ENCODE data around the gene PKD2L2. TPM values are rescaled to one million over a fixed set of nuclear protein-coding genes. Genes with fewer than 3 reads are reported as not detected.
"Not testable (repeated sequence)": the region's sequence is repeated elsewhere in the genome, so short reads cannot be mapped to it uniquely, and the experiment has no call there.

Gene PKD2L2
- total RNA-seq, 2 donors from 2014 or later: 0.29 TPM; not detected in 1

- intact Hi-C loops (cut with DNase I): no loop called here
- DNase-seq (ENCODE audit: low spot score): no peak
Observed at GRCh38 chr5:137938751-137939143, 49.5 kb downstream of the PKD2L2 start.

GRCh38 chr5:137939331-137939730, 50.1 kb downstream of the PKD2L2 start:
- intact Hi-C loops (cut with DNase I): no loop called here
- no peak for DNase-seq (ENCODE audit: low spot score)

- DNase-seq (ENCODE audit: low spot score); intact Hi-C loops (cut with DNase I): not testable (repeated sequence)
Observed at GRCh38 chr5:137944280-137944679, 55.0 kb downstream of the PKD2L2 start.

GRCh38 chr5:137945825-137946224, 56.6 kb downstream of the PKD2L2 start:
- intact Hi-C loops (cut with DNase I): no loop called here
- DNase-seq (ENCODE audit: low spot score): no peak

GRCh38 chr5:137954131-137954879, 65.0 kb downstream of the PKD2L2 start:
- no peak for DNase-seq (ENCODE audit: low spot score)

GRCh38 chr5:137957948-137958347, 68.7 kb downstream of the PKD2L2 start:
- intact Hi-C loops (cut with DNase I): no loop called here
- DNase-seq (ENCODE audit: low spot score): no peak

More at GRCh38 chr5:137954131-137954879, 65.0 kb downstream of the PKD2L2 start:
- intact Hi-C loops (cut with DNase I): no loop called here

GRCh38 chr5:137959488-137959887, 70.2 kb downstream of the PKD2L2 start:
- intact Hi-C loops (cut with DNase I): no loop called here
- no peak for DNase-seq (ENCODE audit: low spot score)

- intact Hi-C loops (cut with DNase I): no loop called here
- DNase-seq (ENCODE audit: low spot score): no peak
Observed at GRCh38 chr5:137960141-137960540, 70.9 kb downstream of the PKD2L2 start.

GRCh38 chr5:137960819-137961218, 71.6 kb downstream of the PKD2L2 start:
- intact Hi-C loops (cut with DNase I): no loop called here
- no peak for DNase-seq (ENCODE audit: low spot score)

- intact Hi-C loops (cut with DNase I); DNase-seq (ENCODE audit: low spot score): not testable (repeated sequence)
Observed at GRCh38 chr5:137970384-137970783, 81.1 kb downstream of the PKD2L2 start.

GRCh38 chr5:137975208-137975607, 86.0 kb downstream of the PKD2L2 start:
- intact Hi-C loops (cut with DNase I): no loop called here
- no peak for DNase-seq (ENCODE audit: low spot score)

GRCh38 chr5:137989419-137989818, 100.2 kb downstream of the PKD2L2 start:
- intact Hi-C loops (cut with DNase I): no loop called here
- no peak for DNase-seq (ENCODE audit: low spot score)

Other genes starting within 250 kb of the PKD2L2 start
- gene KLHL3, start 153.4 kb upstream of the PKD2L2 start, total RNA-seq: 10 to 100 TPM; 11.4 to 11.5 TPM
- 10 to 100 TPM; 23.5 to 24.2 TPM for gene HNRNPA0, start 135.1 kb upstream of the PKD2L2 start, total RNA-seq
- gene MYOT, start 21.6 kb upstream of the PKD2L2 start, total RNA-seq: 10 to 100 TPM in 1 of 2 donors, 1 to 10 TPM in 1; 3.1 to 12.3 TPM
- gene FAM13B, start 143.6 kb downstream of the PKD2L2 start, total RNA-seq: 10 to 100 TPM; 70.3 to 70.9 TPM
- not detected for gene WNT8A, start 194.6 kb downstream of the PKD2L2 start, total RNA-seq
- gene NME5, start 250.0 kb downstream of the PKD2L2 start, total RNA-seq: 1 to 10 TPM; 1.5 to 2.3 TPM